Cerebellar nuclear complex (tissue), 1 donor: Measurements from ENCODE around the gene OGG1.

Experiments used
- DNase-seq, 2 experiments: peaks; one replicate each; lab custom pipeline; 2025; lab: John Stamatoyannopoulos, UW

OGG1 gene

DNA sequence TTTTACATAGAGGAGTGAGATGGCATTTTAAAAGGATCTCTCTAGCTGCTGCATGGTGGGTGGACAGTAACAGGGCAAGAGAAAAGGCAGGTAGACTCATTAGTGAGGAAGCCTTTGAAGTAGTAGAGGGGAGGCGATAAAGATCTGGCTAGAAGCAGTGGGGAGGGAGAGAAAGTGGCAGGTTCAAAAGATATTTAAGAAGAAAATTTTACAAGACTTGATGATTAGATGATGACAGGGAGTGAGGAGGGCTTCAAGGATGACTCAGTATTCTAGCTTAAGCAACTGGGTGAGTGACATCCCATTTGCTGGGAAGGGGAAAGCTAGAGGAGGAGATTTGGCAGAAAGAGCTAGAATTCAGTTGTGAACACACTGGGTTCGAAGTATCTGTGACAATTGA lies 22.0 kb upstream of the OGG1 start:
- DNase-seq = no peak

- no peak for DNase-seq
These were observed 20.3 kb upstream of the OGG1 start for GRCh38 chr3:9729419-9729818.

GRCh38 chr3:9730657-9731205 lies 19.0 kb upstream of the OGG1 start:
- DNase-seq = no peak

DNA sequence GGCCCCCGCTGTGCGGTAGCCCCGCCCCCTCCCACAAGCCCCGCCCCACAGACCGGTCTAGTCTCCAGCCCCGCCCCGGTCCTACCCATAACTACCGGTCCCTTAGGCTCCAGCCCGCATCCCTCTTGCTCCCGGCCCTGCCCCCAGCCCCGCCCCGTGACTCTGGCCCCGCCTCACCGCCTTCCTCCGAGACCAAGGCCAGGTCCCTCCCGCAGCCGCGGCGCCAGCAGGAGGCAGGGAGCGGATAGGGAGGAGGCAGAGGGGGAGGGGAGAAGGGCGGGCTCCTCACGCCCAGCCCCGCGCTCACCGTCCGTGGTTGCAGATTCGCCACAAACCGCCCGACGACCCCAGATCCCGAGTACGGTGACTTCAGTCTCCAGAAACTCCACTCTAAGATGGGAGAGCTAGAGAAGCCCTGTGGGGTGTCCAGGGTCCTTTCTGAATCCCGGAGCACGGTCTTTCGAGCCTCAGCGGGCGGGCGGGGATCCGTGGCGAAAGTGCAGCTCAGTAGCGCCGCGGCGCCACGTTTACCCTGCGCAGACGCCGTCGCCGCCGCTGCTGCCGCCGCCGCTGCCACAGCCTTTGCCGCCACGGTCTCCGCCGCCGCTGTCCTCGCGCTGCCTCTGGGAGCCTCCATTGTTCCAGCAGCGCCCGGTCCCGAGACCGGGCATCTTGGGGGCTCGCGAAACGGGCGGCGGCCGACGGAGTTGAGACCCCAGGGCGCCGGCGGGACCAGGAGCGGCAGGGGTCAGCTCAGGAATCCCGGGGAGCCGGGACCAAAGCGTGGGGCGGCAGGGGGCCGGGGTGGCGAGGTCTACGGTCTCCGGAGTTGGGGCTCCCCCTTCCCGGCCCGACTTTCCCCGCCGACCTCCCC lies 18.3 kb upstream of the OGG1 start, which contains the start of gene BRPF1:
TSS of gene BRPF1 (plus strand) at position 530 of the 874 bp plus-strand sequence. CDS start 2,406 bp downstream, outside the sequence.
- DNase-seq = peak; percentile 77 to 88

- no peak for DNase-seq
These were observed 17.5 kb upstream of the OGG1 start for GRCh38 chr3:9732080-9732739.

DNA sequence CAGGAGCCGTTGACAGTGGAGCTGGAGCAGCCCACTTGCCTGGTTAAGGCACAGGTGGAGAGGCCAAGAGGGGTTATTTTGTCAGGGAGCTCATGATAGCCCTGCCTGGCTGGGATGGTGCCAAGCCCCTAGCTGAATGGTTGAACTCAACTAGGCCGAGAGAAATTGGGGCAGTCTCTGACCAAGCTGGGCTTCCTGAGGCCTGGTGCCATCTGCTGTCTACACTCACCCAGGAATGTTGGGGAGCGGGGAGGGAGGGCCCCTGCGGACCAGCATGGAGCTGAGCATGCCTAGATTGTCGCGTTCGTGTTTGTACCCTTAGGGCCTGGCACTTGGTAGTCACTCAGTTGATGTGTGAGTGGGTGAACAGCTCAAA lies 17.0 kb upstream of the OGG1 start:
- no peak for DNase-seq

- DNase-seq = no peak
These were observed 12.9 kb upstream of the OGG1 start for GRCh38 chr3:9736831-9737230.

- DNase-seq = no peak
These were observed 10.6 kb upstream of the OGG1 start for GRCh38 chr3:9739181-9739580.

DNA sequence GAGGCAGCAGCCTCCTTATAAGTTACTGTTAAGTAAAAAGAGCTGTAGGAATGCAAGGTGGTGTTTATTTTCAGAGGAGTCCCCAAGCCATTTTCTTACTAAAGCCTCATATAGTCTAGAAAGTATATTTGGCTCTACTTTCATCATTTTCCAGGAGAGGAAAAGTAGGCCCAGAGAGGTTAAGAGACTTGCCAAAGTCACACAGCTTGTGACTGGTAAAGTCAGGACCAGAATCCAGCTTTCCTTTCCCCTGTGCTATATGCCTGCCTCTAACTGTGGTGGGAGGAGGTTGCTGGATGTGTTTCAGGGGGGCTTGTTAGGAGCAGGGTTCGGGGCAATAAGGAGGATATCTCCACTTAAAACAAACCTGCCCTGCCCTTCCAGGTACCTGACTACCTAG lies 7.2 kb upstream of the OGG1 start:
- no peak for DNase-seq

DNA sequence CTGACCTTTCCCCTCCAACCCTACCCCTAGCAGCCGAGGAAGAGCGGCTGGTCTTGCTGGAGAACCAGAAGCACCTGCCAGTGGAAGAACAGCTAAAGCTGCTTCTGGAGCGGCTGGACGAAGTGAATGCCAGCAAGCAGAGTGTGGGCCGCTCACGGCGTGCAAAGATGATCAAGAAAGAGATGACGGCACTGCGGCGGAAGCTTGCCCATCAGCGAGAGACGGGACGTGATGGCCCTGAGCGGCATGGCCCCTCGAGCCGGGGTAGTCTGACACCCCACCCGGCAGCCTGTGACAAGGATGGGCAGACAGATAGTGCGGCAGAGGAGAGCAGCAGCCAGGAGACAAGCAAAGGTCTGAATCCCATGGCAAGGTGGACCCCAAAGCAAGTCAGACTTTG lies 6.2 kb upstream of the OGG1 start:
- no peak for DNase-seq

DNA sequence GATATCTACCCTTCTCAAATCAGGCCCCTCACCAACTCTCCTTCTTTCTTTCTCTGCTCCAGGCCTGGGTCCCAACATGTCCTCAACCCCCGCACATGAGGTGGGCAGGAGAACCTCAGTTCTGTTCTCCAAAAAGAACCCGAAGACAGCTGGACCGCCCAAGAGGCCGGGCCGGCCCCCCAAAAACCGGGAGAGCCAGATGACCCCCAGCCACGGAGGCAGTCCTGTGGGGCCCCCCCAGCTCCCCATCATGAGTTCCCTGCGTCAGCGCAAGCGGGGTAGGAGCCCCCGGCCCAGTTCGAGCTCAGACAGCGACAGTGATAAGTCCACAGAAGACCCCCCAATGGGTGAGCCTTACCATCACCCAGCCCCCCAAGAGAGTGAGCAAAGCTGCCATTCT lies 5.6 kb upstream of the OGG1 start:
- no peak for DNase-seq

DNA sequence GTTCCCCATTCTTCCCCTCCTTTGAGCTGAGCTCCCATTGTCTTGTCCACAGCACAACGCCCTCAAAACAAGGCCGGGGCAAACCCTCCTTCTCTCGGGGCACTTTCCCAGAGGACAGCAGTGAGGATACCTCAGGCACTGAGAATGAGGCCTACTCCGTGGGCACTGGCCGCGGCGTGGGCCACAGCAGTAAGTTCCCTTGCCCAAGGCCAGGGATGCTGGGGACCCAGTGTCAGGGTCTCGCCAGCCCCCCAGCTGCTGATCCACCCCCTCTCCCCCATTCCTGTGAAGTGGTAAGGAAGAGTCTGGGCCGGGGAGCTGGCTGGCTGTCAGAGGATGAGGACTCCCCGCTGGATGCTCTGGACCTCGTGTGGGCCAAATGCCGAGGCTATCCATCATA lies 4.2 kb upstream of the OGG1 start:
- no peak for DNase-seq

DNA sequence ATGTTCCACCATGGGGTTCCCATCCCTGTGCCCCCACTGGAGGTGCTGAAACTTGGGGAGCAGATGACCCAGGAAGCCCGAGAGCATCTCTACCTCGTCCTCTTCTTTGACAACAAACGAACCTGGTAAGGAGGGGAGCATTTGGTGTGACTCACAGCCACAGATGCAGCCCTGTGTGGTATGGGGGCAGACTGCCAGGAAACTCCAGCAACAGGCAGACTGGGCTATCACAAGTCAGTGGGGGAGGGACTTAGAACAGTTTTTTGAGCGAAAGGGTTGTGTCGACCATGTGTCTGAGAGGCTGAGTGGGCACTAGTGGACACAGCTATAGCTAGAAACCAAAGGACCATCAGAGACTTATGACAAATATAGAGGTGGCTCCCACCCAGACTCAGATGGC lies 3.4 kb upstream of the OGG1 start:
- no peak for DNase-seq

DNA sequence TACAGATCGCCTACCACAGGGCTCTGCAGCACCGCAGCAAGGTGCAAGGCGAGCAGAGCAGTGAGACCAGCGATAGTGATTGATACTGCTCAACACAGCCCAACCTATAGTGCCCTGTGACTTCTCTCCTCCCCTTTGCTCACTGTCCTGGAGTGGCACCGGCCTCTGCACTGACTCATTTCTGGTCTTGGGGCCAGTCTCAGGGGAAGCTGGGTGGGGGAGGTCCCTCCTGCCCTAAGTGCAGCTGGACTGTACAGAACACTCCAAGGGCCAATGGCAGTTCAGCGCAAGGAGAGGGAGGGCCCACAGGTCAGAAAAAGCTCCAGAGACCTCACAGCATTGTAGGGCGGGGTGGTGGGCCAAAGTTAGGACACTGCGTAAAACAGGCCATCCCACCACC lies 2.5 kb upstream of the OGG1 start:
- DNase-seq = no peak

DNA sequence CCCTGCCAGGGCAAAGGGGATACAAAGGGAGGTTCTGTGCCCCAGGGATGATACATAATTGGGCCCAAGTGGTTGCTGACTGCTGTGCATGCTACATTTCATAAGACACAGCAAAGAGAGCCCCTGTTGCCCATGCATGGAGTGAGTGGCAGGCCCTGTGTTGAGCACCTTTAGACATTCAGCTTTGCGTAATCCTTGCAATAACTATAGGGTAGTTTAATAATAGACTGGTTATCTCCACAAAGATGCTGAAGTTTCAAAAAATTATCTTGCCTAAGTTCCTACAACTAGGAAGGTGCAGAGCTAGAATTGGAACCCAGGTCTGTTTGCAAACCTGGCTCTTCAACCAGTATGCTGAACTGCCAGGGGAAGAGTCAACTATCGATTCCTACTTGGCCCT lies 1.7 kb upstream of the OGG1 start:
- DNase-seq = no peak

- no peak for DNase-seq
These were observed 482 bp upstream of the OGG1 start for GRCh38 chr3:9749296-9749644.

DNA sequence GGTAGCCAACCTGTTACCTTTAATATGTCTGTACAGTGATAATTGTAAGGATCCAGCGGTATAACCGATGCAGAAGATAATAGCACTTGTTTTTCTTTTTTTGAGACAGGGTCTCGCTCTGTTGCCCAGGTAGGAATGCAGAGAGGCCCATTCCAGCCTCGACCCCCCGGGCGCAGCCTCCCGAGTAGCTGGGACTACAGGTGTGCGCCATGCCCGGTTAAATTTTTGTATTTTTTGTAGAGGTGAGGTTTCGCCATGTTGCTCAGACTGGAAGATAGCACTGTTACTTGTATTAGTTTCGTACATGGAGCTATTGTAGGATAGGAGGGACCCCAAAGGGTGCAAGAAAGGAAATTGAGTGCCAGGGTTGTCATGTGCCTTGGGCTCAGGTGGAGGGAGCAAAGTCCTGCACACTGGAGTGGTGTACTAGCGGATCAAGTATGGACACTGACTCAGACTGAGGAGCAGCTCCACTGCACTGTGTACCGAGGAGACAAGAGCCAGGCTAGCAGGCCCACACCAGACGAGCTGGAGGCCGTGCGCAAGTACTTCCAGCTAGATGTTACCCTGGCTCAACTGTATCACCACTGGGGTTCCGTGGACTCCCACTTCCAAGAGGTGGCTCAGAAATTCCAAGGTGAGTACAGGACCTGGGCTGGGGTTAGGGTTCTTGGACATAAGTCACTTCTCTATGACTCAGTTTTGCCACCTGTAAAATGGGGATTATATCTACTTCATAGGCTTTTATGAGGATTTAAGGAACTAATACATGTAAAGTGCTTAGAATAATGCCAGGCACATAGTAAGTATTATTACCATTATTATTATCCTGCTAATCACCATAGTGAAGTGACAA lies 1.0 kb downstream of the OGG1 start:
- no peak for DNase-seq

DNA sequence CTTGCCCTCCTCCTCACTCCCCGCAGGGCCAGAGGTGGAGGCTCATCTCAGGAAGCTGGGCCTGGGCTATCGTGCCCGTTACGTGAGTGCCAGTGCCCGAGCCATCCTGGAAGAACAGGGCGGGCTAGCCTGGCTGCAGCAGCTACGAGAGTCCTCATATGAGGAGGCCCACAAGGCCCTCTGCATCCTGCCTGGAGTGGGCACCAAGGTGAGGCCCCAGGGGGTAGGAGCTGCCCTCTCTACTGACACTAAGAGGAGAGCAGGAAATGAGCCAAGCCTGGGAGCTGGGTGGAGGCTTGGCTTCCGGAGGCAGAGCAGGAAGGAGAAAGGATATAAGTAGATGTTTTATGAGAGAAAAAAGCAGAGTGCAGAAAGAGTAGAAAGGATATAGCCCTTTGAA lies 4.9 kb downstream of the OGG1 start:
- no peak for DNase-seq

DNA sequence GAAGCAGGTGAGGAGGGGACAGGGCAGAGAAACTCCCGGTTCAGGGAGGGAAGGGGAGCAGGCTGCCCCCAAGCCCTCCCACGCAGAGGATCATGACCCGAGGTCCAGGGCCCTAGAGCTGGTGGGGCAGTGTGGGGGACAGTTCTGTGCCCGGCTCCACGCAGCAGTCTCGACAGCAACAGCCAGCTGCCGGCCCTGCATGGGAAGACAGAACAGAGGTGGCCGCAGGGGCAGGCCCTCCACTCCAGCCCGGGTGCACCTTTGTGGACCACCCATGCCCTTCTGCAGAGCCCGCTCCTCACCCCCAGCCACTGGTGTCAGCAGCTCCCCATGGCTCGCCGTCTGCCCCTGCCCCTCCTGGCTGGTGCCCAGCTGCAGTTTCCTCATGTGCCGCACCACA lies 7.7 kb downstream of the OGG1 start:
- no peak for DNase-seq

- DNase-seq = no peak
These were observed 11.2 kb downstream of the OGG1 start for GRCh38 chr3:9760779-9761505.

- DNase-seq = no peak
These were observed 12.2 kb downstream of the OGG1 start for GRCh38 chr3:9761919-9762318.

GRCh38 chr3:9762871-9763270 lies 13.1 kb downstream of the OGG1 start:
- DNase-seq = no peak
